Esophagus muscularis mucosa (tissue), 3 donors: ENCODE data around the gene GRK3.

Experiments
- CTCF ChIP-seq, 3 experiments: fragments of 200-600 bp in 2 of 3; fragments of 450-650 bp in 1 of 3; sonication (generic) in 2 of 3; IDR thresholded peaks; one replicate each; pipeline ENCODE4 v1.5.1; 2017 to 2019; ENCODE audit warnings: antibody characterized with exemption in 3 of 3, mild to moderate bottlenecking in 2 of 3, moderate library complexity in 1 of 3
- EP300 ChIP-seq: sonication (generic); formaldehyde crosslinking; IDR thresholded peaks from one replicate; pipeline ENCODE4 v1.6.1; 2017; ENCODE audit warnings: antibody characterized with exemption

GRCh38 chr22:25670070-25670461 lies 105.6 kb downstream of the GRK3 start:
- no peak for TF ChIP-seq CTCF (IDR thresholded peaks at IDR 0.05)
- TF ChIP-seq EP300, result no peak
